Measurements from ENCODE around the gene BAAT.
A peak's percentile ranks its signal among the peaks of the same experiment; 100 is the strongest.

The BAAT gene

DNA sequence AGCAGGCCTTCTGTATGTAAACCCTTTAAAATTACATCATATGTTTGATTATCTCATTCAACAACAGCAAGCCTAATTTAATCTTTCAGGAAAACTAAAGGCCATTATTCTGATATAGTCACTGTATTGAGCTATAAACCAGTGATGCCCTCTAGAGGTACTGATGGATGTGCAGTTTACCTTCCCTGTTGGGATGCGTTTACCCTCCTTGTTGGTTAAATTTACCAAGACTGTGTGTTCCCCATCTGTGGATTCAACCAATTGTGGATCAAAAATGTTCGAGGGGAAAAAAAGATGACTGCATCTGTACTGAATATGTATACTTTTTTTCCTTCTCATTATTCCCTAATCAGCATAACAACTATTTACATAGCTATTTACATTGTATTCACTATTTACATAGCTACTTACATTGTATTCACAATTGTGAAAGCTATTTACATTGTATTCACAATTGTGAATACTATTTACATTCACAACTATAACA, 3.7 kb upstream of the BAAT start:
- Histone ChIP-seq H3K9ac (no peak overlapping the region), H3K79me2 (ENCODE audit: insufficient read depth, low read depth) (peaks cover 30% of the 10 kb centered on the region), H4K20me1 (ENCODE audit: insufficient read depth) (peaks cover 5% of the 10 kb centered on the region; the same call in 1 of the 2 replicates), H3K4me2 (no peak overlapping the region), H3K4me1 (ENCODE audit: low read depth, poor library complexity, severe bottlenecking) (no peaks in the 10 kb centered on the region), H2AFZ (ENCODE audit: low read depth) (no peak overlapping the region), H3K36me3 (ENCODE audit: insufficient read depth) (peaks cover 4% of the 10 kb centered on the region; the same call in 1 of the 2 replicates), H3K27me3 (ENCODE audit: insufficient read depth, low read depth) (no peaks in the 10 kb centered on the region), H3K27ac (no peak overlapping the region), H3K4me3 (IDR thresholded peaks at IDR 0.05; ENCODE audit: insufficient read depth, low read depth, low read length) (no peak overlapping the region)
- TF ChIP-seq, protein P1, sequence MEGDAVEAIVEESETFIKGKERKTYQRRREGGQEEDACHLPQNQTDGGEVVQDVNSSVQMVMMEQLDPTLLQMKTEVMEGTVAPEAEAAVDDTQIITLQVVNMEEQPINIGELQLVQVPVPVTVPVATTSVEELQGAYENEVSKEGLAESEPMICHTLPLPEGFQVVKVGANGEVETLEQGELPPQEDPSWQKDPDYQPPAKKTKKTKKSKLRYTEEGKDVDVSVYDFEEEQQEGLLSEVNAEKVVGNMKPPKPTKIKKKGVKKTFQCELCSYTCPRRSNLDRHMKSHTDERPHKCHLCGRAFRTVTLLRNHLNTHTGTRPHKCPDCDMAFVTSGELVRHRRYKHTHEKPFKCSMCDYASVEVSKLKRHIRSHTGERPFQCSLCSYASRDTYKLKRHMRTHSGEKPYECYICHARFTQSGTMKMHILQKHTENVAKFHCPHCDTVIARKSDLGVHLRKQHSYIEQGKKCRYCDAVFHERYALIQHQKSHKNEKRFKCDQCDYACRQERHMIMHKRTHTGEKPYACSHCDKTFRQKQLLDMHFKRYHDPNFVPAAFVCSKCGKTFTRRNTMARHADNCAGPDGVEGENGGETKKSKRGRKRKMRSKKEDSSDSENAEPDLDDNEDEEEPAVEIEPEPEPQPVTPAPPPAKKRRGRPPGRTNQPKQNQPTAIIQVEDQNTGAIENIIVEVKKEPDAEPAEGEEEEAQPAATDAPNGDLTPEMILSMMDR (conservative IDR thresholded peaks at IDR 0.05; ENCODE audit: low read depth, low read length): no peak; the same call in 1 of the 2 replicates

DNA sequence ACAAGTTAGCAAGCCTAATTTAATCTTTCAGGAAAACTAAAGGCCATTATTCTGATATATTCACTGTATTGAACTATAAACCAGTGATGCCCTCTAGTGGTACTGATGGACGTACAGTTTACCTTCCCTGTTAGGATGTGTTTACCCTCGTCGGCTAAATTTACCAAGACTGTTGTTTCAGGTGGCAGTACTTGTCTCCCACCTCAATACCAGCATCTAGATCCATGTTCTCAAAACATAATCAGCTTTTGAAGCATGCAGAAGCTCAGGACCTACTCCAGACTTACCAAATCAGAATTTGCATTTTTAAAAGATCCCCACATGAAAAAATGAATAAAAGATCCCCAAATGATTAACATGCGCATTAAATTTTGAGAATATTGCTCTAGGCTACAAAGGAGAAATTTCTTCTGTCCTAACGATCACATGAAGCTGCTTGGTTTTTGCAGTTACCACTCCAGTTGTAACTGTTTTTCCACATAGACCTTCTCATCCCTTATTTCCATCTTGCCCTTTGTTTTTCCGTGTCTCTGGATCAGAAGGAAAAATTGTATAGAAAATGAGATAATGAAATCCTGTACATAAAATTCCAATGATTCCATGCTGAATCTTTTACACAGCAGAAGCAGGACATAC, 3.2 kb upstream of the BAAT start:
- Histone ChIP-seq H3K27ac (no peak overlapping the region), H3K4me1 (ENCODE audit: low read depth, poor library complexity, severe bottlenecking) (no peaks in the 10 kb centered on the region), H3K36me3 (ENCODE audit: insufficient read depth) (peaks cover 4% of the 10 kb centered on the region; the same call in 1 of the 2 replicates), H3K4me3 (IDR thresholded peaks at IDR 0.05; ENCODE audit: insufficient read depth, low read depth, low read length) (no peak overlapping the region), H3K4me2 (no peak overlapping the region), H2AFZ (ENCODE audit: low read depth) (no peak overlapping the region), H3K9ac (no peak overlapping the region), H3K79me2 (ENCODE audit: insufficient read depth, low read depth) (peaks cover 25% of the 10 kb centered on the region), H3K27me3 (ENCODE audit: insufficient read depth, low read depth) (no peaks in the 10 kb centered on the region), H4K20me1 (ENCODE audit: insufficient read depth) (peaks cover 5% of the 10 kb centered on the region; the same call in 1 of the 2 replicates)
- TF ChIP-seq, protein P1 (conservative IDR thresholded peaks at IDR 0.05; ENCODE audit: low read depth, low read length): peak; percentile 50

- no peaks in the 10 kb centered on the region for H3K79me2 ChIP-seq (ENCODE audit: insufficient read depth, low read depth)
- no peak overlapping the region for H3K9ac ChIP-seq
- H2AFZ ChIP-seq (ENCODE audit: low read depth): no peak overlapping the region
- no peak overlapping the region for H3K27ac ChIP-seq
- H3K4me2 ChIP-seq: no peak overlapping the region
- no peaks in the 10 kb centered on the region for H3K4me1 ChIP-seq (ENCODE audit: low read depth, poor library complexity, severe bottlenecking)
- no peaks in the 10 kb centered on the region for H3K27me3 ChIP-seq (ENCODE audit: insufficient read depth, low read depth)
- no peak overlapping the region for H3K4me3 ChIP-seq (IDR thresholded peaks at IDR 0.05; ENCODE audit: insufficient read depth, low read depth, low read length)
- TF ChIP-seq, protein P1 (conservative IDR thresholded peaks at IDR 0.05; ENCODE audit: low read depth, low read length): no peak
- H3K36me3 ChIP-seq (ENCODE audit: insufficient read depth): no peaks in the 10 kb centered on the region
- H4K20me1 ChIP-seq (ENCODE audit: insufficient read depth): no peaks in the 10 kb centered on the region
Measured at GRCh38 chr9:101383361-101383760, 1.4 kb downstream of the BAAT start.

DNA sequence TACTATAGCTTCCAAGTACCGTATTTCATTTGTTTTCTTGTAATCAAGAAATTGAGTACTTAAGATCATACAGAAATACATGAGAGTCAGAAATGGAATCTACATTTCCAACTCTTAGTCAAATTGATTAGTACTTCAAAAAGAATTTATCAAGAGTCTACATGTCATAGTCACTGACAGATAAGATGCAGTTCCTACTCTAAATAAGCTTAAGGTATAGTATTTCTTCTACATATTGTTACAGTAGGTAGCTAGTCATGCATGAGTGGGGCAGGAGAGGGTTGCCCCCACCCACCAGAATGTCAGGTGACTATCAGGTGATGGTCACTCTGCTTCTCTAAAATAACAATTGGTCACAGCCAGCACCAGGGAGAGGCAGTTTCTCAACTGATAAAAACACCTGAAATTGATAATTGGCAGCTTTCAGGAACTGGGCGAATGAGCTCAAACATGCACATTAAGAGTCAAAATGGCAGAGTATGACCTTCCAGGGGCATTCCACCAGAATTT, 2.9 kb downstream of the BAAT start:
- H3K27ac ChIP-seq: no peak overlapping the region
- H3K9ac ChIP-seq: no peak overlapping the region
- H3K36me3 ChIP-seq (ENCODE audit: insufficient read depth): no peaks in the 10 kb centered on the region
- H3K4me1 ChIP-seq (ENCODE audit: low read depth, poor library complexity, severe bottlenecking): no peaks in the 10 kb centered on the region
- no peaks in the 10 kb centered on the region for H3K79me2 ChIP-seq (ENCODE audit: insufficient read depth, low read depth)
- no peak overlapping the region for H2AFZ ChIP-seq (ENCODE audit: low read depth)
- H3K4me3 ChIP-seq (IDR thresholded peaks at IDR 0.05; ENCODE audit: insufficient read depth, low read depth, low read length): no peak overlapping the region
- no peaks in the 10 kb centered on the region for H3K27me3 ChIP-seq (ENCODE audit: insufficient read depth, low read depth)
- H3K4me2 ChIP-seq: no peak overlapping the region
- no peaks in the 10 kb centered on the region for H4K20me1 ChIP-seq (ENCODE audit: insufficient read depth)
- TF ChIP-seq, protein P1 (conservative IDR thresholded peaks at IDR 0.05; ENCODE audit: low read depth, low read length): no peak

Data from KMS-11 (cell line).